Esophagus muscularis mucosa (tissue), 4 donors: ENCODE results near the gene CBFA2T3.

Experiments
- EP300 ChIP-seq: sonication (generic); formaldehyde crosslinking; IDR thresholded peaks from one replicate; pipeline ENCODE4 v1.6.1; 2017; ENCODE audit warnings: antibody characterized with exemption
- POLR2AphosphoS5 ChIP-seq, 2 donors: sonication (generic); formaldehyde crosslinking; IDR thresholded peaks; one replicate each; pipeline ENCODE4 v1.6.1; 2017; ENCODE audit warnings: antibody characterized with exemption in 2 of 2
- TF ChIP-seq, protein P1 (sequence below), 3 experiments: fragments of 200-600 bp in 2 of 3; fragments of 450-650 bp in 1 of 3; sonication (generic) in 2 of 3; IDR thresholded peaks; one replicate each; pipeline ENCODE4 v1.5.1; 2017 to 2019; ENCODE audit warnings: antibody characterized with exemption in 3 of 3, mild to moderate bottlenecking in 2 of 3, moderate library complexity in 1 of 3

DNA sequence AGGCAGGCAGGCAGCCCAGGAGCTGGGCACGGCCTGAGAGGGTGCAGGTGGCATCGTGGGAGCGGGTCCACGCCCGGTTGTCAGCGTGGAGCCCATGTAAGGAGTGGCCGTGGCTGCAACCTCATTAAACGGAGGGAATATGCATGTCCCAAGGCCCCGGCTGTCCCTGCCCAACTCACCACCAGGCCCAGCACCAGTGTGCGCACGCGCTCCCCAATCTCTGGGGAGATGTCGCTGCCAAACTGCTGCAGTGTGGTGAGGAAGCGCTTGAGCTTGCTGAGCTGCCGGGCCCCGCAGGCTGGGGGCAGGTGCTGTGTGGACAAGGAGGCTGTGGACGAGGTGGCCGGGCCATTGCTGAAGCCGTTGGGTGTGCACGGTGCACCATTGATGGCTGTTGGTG, 84.9 kb downstream of the CBFA2T3 start:
- TF ChIP-seq, protein P1, sequence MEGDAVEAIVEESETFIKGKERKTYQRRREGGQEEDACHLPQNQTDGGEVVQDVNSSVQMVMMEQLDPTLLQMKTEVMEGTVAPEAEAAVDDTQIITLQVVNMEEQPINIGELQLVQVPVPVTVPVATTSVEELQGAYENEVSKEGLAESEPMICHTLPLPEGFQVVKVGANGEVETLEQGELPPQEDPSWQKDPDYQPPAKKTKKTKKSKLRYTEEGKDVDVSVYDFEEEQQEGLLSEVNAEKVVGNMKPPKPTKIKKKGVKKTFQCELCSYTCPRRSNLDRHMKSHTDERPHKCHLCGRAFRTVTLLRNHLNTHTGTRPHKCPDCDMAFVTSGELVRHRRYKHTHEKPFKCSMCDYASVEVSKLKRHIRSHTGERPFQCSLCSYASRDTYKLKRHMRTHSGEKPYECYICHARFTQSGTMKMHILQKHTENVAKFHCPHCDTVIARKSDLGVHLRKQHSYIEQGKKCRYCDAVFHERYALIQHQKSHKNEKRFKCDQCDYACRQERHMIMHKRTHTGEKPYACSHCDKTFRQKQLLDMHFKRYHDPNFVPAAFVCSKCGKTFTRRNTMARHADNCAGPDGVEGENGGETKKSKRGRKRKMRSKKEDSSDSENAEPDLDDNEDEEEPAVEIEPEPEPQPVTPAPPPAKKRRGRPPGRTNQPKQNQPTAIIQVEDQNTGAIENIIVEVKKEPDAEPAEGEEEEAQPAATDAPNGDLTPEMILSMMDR (IDR thresholded peaks at IDR 0.05): no peak
- no peak for TF ChIP-seq EP300
- no peak for TF ChIP-seq POLR2AphosphoS5 (IDR thresholded peaks at IDR 0.05)
